PFSK-1 (cell line): Measurements from ENCODE around the gene CSF2.

Experiments used
- FOXP2 ChIP-seq: optimal IDR thresholded peaks from 2 replicates; pipeline ENCODE3; 2011; ENCODE audit warnings: borderline replicate concordance, control low read depth, inconsistent platforms; ENCODE audit not compliant: insufficient read depth; ENCODE audit errors: extremely low read length, extremely low read depth
- POLR2AphosphoS5 ChIP-seq: IDR thresholded peaks from 2 replicates; pipeline ENCODE4 v1.6.1; 2012; ENCODE audit warnings: low read depth, mild to moderate bottlenecking, control low read depth, low read length, moderate library complexity
- SIN3A ChIP-seq: IDR thresholded peaks from 2 replicates; pipeline ENCODE4 v1.6.1; 2012; ENCODE audit warnings: mild to moderate bottlenecking, low read length, moderate library complexity, borderline replicate concordance; ENCODE audit not compliant: insufficient read depth
- TAF1 ChIP-seq: IDR thresholded peaks from 2 replicates; pipeline ENCODE4 v1.6.1; 2012; ENCODE audit warnings: low read length, control low read depth, borderline replicate concordance; ENCODE audit not compliant: insufficient read depth
- TF ChIP-seq, protein P1 (sequence below), 2 experiments: IDR thresholded peaks; 2 replicates each; pipeline versions ENCODE4 v1.6.1 to v1.8.0; 2011 to 2012; ENCODE audit warnings: low read depth in 2 of 2, low read length in 2 of 2, control low read depth in 1 of 2, inconsistent platforms in 1 of 2, mild to moderate bottlenecking in 1 of 2, moderate library complexity in 1 of 2; ENCODE audit not compliant: insufficient read depth in 1 of 2

Gene CSF2

GRCh38 chr5:132110195-132110594 is 36.6 kb downstream of the CSF2 start:
- TF ChIP-seq, protein P1, sequence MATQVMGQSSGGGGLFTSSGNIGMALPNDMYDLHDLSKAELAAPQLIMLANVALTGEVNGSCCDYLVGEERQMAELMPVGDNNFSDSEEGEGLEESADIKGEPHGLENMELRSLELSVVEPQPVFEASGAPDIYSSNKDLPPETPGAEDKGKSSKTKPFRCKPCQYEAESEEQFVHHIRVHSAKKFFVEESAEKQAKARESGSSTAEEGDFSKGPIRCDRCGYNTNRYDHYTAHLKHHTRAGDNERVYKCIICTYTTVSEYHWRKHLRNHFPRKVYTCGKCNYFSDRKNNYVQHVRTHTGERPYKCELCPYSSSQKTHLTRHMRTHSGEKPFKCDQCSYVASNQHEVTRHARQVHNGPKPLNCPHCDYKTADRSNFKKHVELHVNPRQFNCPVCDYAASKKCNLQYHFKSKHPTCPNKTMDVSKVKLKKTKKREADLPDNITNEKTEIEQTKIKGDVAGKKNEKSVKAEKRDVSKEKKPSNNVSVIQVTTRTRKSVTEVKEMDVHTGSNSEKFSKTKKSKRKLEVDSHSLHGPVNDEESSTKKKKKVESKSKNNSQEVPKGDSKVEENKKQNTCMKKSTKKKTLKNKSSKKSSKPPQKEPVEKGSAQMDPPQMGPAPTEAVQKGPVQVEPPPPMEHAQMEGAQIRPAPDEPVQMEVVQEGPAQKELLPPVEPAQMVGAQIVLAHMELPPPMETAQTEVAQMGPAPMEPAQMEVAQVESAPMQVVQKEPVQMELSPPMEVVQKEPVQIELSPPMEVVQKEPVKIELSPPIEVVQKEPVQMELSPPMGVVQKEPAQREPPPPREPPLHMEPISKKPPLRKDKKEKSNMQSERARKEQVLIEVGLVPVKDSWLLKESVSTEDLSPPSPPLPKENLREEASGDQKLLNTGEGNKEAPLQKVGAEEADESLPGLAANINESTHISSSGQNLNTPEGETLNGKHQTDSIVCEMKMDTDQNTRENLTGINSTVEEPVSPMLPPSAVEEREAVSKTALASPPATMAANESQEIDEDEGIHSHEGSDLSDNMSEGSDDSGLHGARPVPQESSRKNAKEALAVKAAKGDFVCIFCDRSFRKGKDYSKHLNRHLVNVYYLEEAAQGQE (IDR thresholded peaks at IDR 0.05; ENCODE audit: insufficient read depth in 1 of 2, low read depth in 2 of 2, low read length in 2 of 2) = no peak
- no peak for TF ChIP-seq TAF1
- no peak for TF ChIP-seq FOXP2
- TF ChIP-seq SIN3A = no peak
- TF ChIP-seq POLR2AphosphoS5 = no peak

DNA sequence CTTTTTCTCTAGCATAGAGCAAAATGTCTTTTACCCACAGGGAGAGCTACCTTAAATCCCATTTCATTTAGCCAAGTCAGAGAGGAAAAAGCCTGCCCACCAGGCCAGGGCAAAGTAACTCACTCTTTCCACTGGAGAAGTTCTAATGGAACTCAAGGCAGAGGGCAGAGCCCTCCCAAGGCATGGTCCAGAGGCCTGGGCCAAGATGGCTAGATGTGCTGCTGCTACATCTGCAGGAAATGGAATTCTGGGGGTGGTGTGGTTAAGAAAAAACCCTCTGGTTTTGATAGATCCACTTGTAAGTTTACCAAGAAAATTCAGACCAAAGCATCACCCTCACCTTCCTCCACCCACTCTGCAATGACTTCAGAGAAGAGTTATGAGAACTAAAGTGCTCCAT is 37.3 kb downstream of the CSF2 start:
- TF ChIP-seq FOXP2 (no peak), POLR2AphosphoS5 (no peak), TAF1 (no peak), SIN3A (no peak)
- TF ChIP-seq, protein P1 (IDR thresholded peaks at IDR 0.05; ENCODE audit: insufficient read depth in 1 of 2, low read depth in 2 of 2, low read length in 2 of 2) = no peak

- TF ChIP-seq SIN3A = no peak
- TF ChIP-seq POLR2AphosphoS5 = no peak
- TF ChIP-seq, protein P1 (IDR thresholded peaks at IDR 0.05; ENCODE audit: insufficient read depth in 1 of 2, low read depth in 2 of 2, low read length in 2 of 2) = no peak
- no peak for TF ChIP-seq TAF1
- TF ChIP-seq FOXP2 = no peak
Measured at GRCh38 chr5:132112111-132112510, 38.5 kb downstream of the CSF2 start.

DNA sequence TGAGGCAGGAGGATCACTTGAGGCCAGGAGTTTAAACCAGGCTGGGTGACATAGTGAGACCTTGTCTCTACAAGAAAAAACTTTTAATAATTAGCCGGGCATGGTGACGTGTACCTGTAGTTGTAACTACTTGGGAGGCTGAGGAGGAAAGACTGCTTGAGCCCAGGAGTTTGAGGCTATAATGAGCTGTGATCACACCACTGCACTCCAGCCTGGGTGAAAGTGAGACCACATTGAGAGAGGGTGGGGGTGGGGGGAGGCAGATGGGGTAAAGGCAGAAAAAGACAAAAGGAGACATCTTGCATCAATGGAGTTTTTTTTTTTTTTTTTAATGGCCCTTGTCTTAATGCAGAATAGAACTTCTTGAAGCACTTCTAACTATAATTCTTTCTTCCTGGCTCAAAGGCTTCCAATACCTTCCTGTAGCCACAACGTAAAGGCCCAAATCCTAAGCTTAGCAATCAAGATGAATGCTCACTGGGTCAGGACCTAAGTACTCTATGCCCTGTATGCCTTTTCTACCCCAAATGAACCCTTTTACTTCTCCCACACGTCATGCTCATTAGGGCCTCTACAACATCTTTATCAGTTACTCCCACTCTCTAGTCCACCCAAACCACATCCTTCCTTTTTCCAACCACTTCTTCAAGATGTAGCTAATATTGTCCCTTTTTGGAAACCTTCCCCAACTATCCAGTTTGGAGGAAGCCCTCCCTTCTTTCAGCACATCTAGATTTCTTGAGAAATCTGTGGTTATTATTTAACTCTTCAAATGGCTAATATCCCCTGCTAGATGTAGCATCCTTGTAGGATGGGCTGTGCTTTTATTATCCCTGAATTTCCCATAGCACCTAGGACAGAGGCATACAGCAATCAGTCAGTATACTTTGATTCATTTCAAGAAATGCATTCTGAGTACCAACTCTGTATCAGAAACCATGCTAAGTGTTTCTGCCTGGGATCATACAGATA is 40.8 kb downstream of the CSF2 start:
- no peak for TF ChIP-seq POLR2AphosphoS5
- TF ChIP-seq, protein P1 (IDR thresholded peaks at IDR 0.05; ENCODE audit: insufficient read depth in 1 of 2, low read depth in 2 of 2, low read length in 2 of 2) = peak in 1 of 2 experiments; percentile 61; a peak in 1 of 4 replicates

- TF ChIP-seq, protein P1 (IDR thresholded peaks at IDR 0.05; ENCODE audit: insufficient read depth in 1 of 2, low read depth in 2 of 2, low read length in 2 of 2) = no peak
- TF ChIP-seq TAF1 (no peak), SIN3A (no peak), FOXP2 (no peak), POLR2AphosphoS5 (no peak)
Measured at GRCh38 chr5:132115375-132115774, 41.8 kb downstream of the CSF2 start.
